Nephron (organoid): ENCODE data around the gene EFCAB11.
A peak's percentile ranks its signal among the peaks of the same experiment; 100 is the strongest.

Experiments
- H3K27ac Mint-ChIP-seq, 3 experiments: 2 replicates each; pipeline ENCODE4 v1.8.0; 2020; ENCODE audit warnings: mixed read lengths in 3 of 3, mild to moderate bottlenecking in 2 of 3, moderate library complexity in 1 of 3
- H3K27me3 Mint-ChIP-seq: 2 replicates; pipeline ENCODE4 v1.8.0; 2021; ENCODE audit warnings: low read depth, mild to moderate bottlenecking, moderate library complexity, mixed read lengths
- H3K36me3 Mint-ChIP-seq: 2 replicates; pipeline ENCODE4 v1.8.0; 2020; ENCODE audit warnings: low read depth, mixed read lengths
- H3K4me1 Mint-ChIP-seq: 2 replicates; pipeline ENCODE4 v1.8.0; 2020; ENCODE audit warnings: mixed read lengths
- H3K4me3 Mint-ChIP-seq, 3 experiments: 2 replicates each; pipeline ENCODE4 v1.8.0; 2020; ENCODE audit warnings: mild to moderate bottlenecking in 3 of 3, mixed read lengths in 3 of 3, moderate library complexity in 2 of 3
- H3K9me3 Mint-ChIP-seq: 2 replicates; pipeline ENCODE4 v1.8.0; 2020; ENCODE audit warnings: mixed read lengths
- CTCF ChIP-seq, 3 experiments: fragments of 200-600 bp; sonication (generic); IDR thresholded peaks; one replicate each; pipeline ENCODE4 v1.5.0; 2021; ENCODE audit warnings: antibody characterized with exemption in 3 of 3; ENCODE audit not compliant: unreplicated experiment in 3 of 3

Gene EFCAB11

GRCh38 chr14:89794096-89794495, 160.4 kb downstream of the EFCAB11 start:
- Mint-ChIP-seq H3K27ac (no peak overlapping the region), H3K27me3 (no peaks in the 10 kb centered on the region), H3K36me3 (no peaks in the 10 kb centered on the region), H3K9me3 (no peaks in the 10 kb centered on the region), H3K4me1 (peaks cover 28% of the 10 kb centered on the region), H3K4me3 (no peak overlapping the region)
- no peak for TF ChIP-seq CTCF (IDR thresholded peaks at IDR 0.05; ENCODE audit: unreplicated experiment in 3 of 3)

GRCh38 chr14:89793367-89793716, 161.2 kb downstream of the EFCAB11 start:
- H3K9me3 Mint-ChIP-seq = no peaks in the 10 kb centered on the region
- no peaks in the 10 kb centered on the region for H3K27me3 Mint-ChIP-seq
- H3K36me3 Mint-ChIP-seq = no peaks in the 10 kb centered on the region
- peaks cover 28% of the 10 kb centered on the region for H3K4me1 Mint-ChIP-seq
- no peak for TF ChIP-seq CTCF (IDR thresholded peaks at IDR 0.05; ENCODE audit: unreplicated experiment in 3 of 3)
- H3K4me3 Mint-ChIP-seq = no peak overlapping the region
- H3K27ac Mint-ChIP-seq = no peak overlapping the region

GRCh38 chr14:89792489-89793366, 161.8 kb downstream of the EFCAB11 start:
- no peak for TF ChIP-seq CTCF (IDR thresholded peaks at IDR 0.05; ENCODE audit: unreplicated experiment in 3 of 3)
- Mint-ChIP-seq H3K4me3 (peak overlapping the region in 1 of 3 experiments; percentile 2), H3K4me1 (peaks cover 28% of the 10 kb centered on the region), H3K27me3 (no peaks in the 10 kb centered on the region), H3K27ac (peak overlapping the region in 1 of 3 experiments; percentile 52), H3K9me3 (no peaks in the 10 kb centered on the region), H3K36me3 (no peaks in the 10 kb centered on the region)

GRCh38 chr14:89787525-89787924, 167.0 kb downstream of the EFCAB11 start:
- Mint-ChIP-seq H3K4me1 (peaks cover 24% of the 10 kb centered on the region), H3K27ac (no peak overlapping the region), H3K36me3 (no peaks in the 10 kb centered on the region), H3K4me3 (no peak overlapping the region), H3K27me3 (no peaks in the 10 kb centered on the region), H3K9me3 (no peaks in the 10 kb centered on the region)
- TF ChIP-seq CTCF (IDR thresholded peaks at IDR 0.05; ENCODE audit: unreplicated experiment in 3 of 3) = no peak

GRCh38 chr14:89781046-89781445, 173.5 kb downstream of the EFCAB11 start:
- peaks cover 5% of the 10 kb centered on the region for H3K27me3 Mint-ChIP-seq
- no peaks in the 10 kb centered on the region for H3K9me3 Mint-ChIP-seq

More at GRCh38 chr14:89781046-89781445, 173.5 kb downstream of the EFCAB11 start:
- Mint-ChIP-seq H3K36me3 (no peaks in the 10 kb centered on the region), H3K27ac (no peak overlapping the region), H3K4me1 (peaks cover 4% of the 10 kb centered on the region), H3K4me3 (no peak overlapping the region)
- TF ChIP-seq CTCF (IDR thresholded peaks at IDR 0.05; ENCODE audit: unreplicated experiment in 3 of 3) = no peak
